Activated CD4-positive, CD25-positive, alpha-beta regulatory T cell (primary cell): ENCODE measurements around the gene MRPL19.

Experiments used
- DNase-seq, 4 experiments: peaks; one replicate each; lab custom pipeline; 2025; lab: John Stamatoyannopoulos, UW

The MRPL19 gene

GRCh38 chr2:75736276-75736675 is 89.7 kb downstream of the MRPL19 start:
- no peak for DNase-seq

DNA sequence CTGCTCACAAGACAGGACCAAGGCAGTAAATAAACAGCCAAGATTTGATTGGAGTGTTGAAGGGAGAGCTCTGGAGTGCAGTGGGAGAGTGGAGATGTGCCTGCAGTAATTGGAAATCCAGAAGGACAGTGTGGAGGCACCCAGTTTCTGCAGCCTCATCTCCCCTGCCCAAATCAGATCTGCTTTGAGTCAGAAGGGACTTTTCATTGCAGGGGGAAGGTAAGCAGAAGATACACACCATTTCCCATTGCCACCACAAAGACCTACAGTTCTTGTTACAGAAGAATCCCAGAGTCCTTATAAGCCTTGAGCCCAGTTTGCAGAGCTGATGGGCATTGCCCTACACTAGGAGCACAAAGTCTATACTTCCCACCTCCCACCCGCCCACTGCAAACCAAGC is 91.4 kb downstream of the MRPL19 start:
- no peak for DNase-seq
